Activated CD4-positive, alpha-beta T cell treated with anti-CD3 and anti-CD28 coated beads, Interleukin-2, amount 50 U/mL, for 4 hours (primary cell): ENCODE measurements around the gene PURA.

ENCODE experiments used
- DNase-seq, 2 experiments: peaks; one replicate each; pipeline ENCODE4 v3.0.0-alpha.2; 2020

Gene PURA

DNA sequence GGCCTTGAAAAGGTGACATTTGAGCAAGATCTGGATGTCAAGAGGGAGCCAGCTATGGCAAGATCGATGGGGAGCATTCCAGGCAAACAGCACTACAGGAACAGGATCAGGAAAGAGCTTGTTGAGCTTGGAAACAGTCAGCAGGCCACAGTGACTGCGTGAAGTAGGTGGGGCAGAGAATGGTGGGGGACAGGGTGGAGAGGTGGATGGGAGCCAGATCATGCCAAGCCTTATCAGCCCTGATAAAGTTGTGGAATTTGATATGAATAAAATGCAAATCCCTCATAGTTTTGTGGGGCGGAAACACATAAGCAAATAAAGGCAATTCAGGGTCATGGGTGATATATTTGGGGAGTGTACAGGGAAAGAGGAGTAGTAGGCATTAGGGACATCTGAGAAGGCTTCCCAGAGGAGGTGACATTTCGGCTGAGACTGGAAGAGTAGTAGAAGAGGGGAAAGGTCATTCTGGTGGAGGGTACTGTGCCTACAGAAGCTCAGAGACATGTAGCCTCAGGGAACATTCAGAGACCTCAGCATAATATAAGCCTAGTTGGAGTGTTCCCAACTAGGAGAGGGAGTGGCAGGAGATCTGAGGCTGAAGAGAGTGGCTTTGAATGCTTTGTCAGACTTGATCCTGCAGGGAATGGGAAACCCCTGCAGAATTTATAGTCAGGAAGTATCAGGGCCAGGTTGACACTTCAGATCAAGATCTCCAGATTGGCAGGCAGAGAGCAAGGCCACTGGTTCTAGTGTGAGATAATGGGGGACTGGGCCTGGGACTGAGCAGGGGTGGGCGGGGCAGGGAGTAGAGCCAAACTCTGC lies 51.4 kb downstream of the PURA start:
- DNase-seq, result no peak

DNA sequence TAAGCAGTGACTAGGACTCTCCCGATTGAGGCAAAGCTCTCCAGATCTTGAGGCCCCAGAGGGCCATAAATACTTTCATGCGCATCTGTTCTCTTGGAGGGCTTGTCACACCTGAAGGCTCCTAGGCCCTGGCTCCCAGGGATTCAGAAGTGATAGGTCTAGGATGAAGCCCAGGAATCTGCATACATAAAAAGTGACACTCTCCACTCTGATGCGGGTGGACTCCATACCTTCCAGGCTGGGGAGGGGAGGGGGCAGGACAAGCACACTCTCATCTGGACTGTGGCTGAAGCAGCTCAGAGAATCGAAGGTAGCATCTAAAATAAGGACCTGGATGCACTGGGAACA lies 52.0 kb downstream of the PURA start:
- DNase-seq, result no peak

DNA sequence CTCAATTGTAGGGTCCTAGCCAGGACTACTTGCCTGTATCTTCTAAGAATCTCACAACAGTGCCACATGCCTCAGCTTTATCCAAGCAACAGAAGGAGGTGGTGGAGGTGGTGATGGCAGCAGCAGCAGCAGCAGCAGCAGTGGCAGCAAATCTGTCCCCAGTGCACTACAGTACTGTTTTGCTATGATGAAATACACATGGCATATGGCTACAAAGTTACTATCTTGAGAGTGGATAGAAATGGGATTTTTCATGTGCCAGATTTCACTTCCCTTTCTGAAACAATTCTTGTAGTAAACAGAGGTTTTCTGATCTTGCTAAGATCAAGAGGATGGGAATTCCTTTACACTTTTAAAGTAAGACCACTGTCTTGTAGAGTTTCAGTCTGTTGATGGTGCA lies 53.0 kb downstream of the PURA start:
- no peak for DNase-seq

DNA sequence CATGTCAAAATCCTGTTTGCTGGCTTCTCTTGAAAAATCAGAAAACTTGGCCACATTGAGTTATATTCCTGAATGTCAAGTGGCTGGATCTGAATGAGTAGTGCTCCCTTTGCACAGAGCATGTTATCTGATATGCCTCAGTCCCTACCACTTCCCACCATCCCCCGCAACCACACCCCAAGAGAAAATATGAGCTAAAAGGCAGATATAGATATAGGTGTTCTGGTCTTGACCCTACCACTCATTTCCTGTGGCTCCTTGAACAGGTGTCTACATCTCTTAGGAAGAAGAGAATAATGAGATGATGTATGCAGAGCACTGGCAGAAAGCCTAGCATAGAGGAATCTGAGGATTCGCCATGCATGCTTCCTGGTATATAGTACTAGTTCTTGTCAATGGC lies 54.5 kb downstream of the PURA start:
- DNase-seq, result no peak

- no peak for DNase-seq
Observed at GRCh38 chr5:140169410-140169809, 55.5 kb downstream of the PURA start.

GRCh38 chr5:140172483-140172882 lies 58.6 kb downstream of the PURA start:
- DNase-seq, result no peak

DNA sequence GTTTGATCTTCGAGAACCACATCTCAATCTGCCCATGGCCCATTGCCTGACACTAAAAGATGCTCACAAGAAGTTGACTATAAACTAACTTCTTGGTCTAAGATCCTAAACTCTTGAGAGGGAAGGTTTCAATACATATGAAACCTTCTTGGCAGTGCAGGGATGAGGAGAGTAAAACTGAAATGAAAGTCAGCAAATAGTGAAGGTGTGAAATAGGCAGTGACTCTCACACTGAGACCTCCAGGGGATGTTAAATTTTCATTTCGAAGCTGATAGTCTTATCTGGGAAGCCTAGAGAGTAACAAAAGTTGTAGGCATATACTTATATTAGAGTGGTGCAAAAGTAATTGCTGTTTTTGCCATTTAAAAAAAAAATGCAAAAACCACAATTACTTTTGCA lies 60.1 kb downstream of the PURA start:
- DNase-seq, result no peak

DNA sequence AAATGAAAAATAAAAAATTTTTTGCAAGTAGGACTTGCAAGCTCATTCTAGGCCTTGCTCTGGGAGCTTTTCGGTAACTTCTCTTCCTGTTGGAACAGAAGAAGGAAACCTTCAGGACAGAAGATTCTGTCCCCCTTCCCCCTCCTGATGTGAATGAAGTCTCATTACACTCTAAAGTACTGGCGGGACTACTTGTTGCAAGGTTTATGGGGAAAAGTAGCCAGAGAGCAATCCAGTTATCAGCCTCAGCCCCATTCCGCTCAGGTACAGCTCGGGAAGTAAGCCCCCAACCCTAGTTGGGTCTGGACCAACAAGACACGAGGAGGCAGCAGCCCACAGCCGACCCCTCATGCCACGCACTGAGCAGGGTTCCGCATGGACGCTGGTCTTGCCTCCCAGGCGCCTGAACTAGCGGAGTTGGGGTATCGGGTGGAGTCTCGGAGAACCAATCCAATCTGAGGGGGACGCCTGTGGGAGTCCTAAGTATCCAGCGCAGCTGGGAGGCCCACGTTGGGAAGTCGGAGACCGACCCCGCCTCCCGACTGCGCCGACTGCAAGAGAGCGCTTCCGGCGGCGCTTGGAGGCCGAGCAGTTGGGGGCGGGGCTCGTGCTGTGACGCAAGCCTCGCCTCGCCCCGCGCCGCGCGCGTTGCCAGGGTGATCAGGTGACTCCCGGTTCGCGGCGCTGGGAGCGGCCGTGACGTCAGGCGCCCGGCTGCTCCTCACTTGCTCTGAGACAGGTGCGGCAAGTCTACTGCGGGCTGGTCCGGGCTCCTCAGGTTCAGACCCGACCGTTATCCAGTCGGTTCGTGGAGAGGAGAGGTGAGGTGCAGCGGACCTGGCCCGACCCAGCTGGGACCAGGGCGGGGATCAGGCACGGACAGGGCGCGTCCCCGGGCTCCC lies 60.8 kb downstream of the PURA start, which contains the start of gene CYSTM1:
Gene CYSTM1, plus strand, starts transcription at position 724 of the 902 bp plus-strand sequence. CDS start 19,278 bp downstream, outside the sequence.
- DNase-seq, result peak; percentile 91 to 93
